Endothelial cell (in vitro differentiated cells): ENCODE measurements around the gene PTF1A. TPM values are rescaled to one million over a fixed set of nuclear protein-coding genes. Genes with fewer than 3 reads are reported as not detected.
A peak's percentile ranks its signal among the peaks of the same experiment; 100 is the strongest.

Experiments used
- DNase-seq: peaks from one replicate; pipeline ENCODE4 v3.0.0; 2021; ENCODE audit warnings: low spot score
- H3K27ac Mint-ChIP-seq: one replicate; pipeline ENCODE4 v1.8.0; 2021; ENCODE audit warnings: mixed read lengths, inconsistent platforms; ENCODE audit not compliant: unreplicated experiment
- H3K27me3 Mint-ChIP-seq: one replicate; pipeline ENCODE4 v1.8.0; 2021; ENCODE audit warnings: mild to moderate bottlenecking, moderate library complexity, mixed read lengths, inconsistent platforms; ENCODE audit not compliant: unreplicated experiment
- H3K36me3 Mint-ChIP-seq: one replicate; pipeline ENCODE4 v1.8.0; 2021; ENCODE audit warnings: mild to moderate bottlenecking, low read depth, mixed read lengths, inconsistent platforms; ENCODE audit not compliant: unreplicated experiment
- H3K4me1 Mint-ChIP-seq: one replicate; pipeline ENCODE4 v1.8.0; 2021; ENCODE audit warnings: mild to moderate bottlenecking, mixed read lengths, inconsistent platforms; ENCODE audit not compliant: unreplicated experiment
- H3K4me3 Mint-ChIP-seq: one replicate; pipeline ENCODE4 v1.8.0; 2021; ENCODE audit warnings: mild to moderate bottlenecking, mixed read lengths, inconsistent platforms; ENCODE audit not compliant: unreplicated experiment
- H3K9me3 Mint-ChIP-seq: one replicate; pipeline ENCODE4 v1.8.0; 2021; ENCODE audit warnings: mixed read lengths, inconsistent platforms; ENCODE audit not compliant: unreplicated experiment
- CTCF ChIP-seq: fragments of 200-600 bp; sonication (generic); IDR thresholded peaks from one replicate; pipeline ENCODE4 v1.5.0; 2021; ENCODE audit warnings: antibody characterized with exemption; ENCODE audit not compliant: unreplicated experiment
- long read RNA-seq: library from polyadenylated mRNA; unstranded; transcript quantifications from one replicate; pipeline ENCODE4 v2.0.0, GENCODE V29; 2020; ENCODE audit not compliant: unreplicated experiment
- total RNA-seq: library from RNA; stranded (reverse); fragmentation: NEBNext Ultra II Directional; extraction: Animal tissue kit (Norgen Biotek cat#: 25700); gene quantifications from one replicate; pipeline ENCODE4 v1.2.1, GENCODE V29; 2021; ENCODE audit not compliant: unreplicated experiment

Gene PTF1A
- not detected for total RNA-seq
- long read RNA-seq, result 0 reads

- TF ChIP-seq CTCF, result no peak
- no peak for DNase-seq
- H3K9me3 Mint-ChIP-seq, result no peaks in the 10 kb centered on the region
- peaks cover 41% of the 10 kb centered on the region for H3K27me3 Mint-ChIP-seq
- no peak within 1 kb of the TSS for H3K27ac Mint-ChIP-seq
- H3K36me3 Mint-ChIP-seq, result peaks cover 4% of the 10 kb centered on the region
- H3K4me3 Mint-ChIP-seq, result no peak within 1 kb of the TSS
- H3K4me1 Mint-ChIP-seq, result peaks cover 14% of the 10 kb centered on the region
These were observed at the start of gene PTF1A for GRCh38 chr10:23191764-23192711. Gene PTF1A (plus strand): TSS chr10:23192312. CDS start chr10:23192531, 219 bp downstream.

GRCh38 chr10:23146258-23146657, 45.9 kb upstream of the PTF1A start:
- Mint-ChIP-seq H3K4me3 (no peak overlapping the region), H3K36me3 (no peaks in the 10 kb centered on the region), H3K27ac (no peak overlapping the region), H3K9me3 (no peaks in the 10 kb centered on the region), H3K27me3 (peaks cover 3% of the 10 kb centered on the region), H3K4me1 (no peaks in the 10 kb centered on the region)
- no peak for TF ChIP-seq CTCF
- DNase-seq, result no peak

- H3K4me1 Mint-ChIP-seq, result no peaks in the 10 kb centered on the region
These were observed 45.1 kb upstream of the PTF1A start for GRCh38 chr10:23147035-23147434.

GRCh38 chr10:23148214-23148613, 43.9 kb upstream of the PTF1A start:
- DNase-seq, result no peak
- no peak overlapping the region for H3K27ac Mint-ChIP-seq
- H3K4me3 Mint-ChIP-seq, result peak overlapping the region; percentile 45
- H3K4me1 Mint-ChIP-seq, result no peaks in the 10 kb centered on the region
- peaks cover 3% of the 10 kb centered on the region for H3K27me3 Mint-ChIP-seq
- H3K9me3 Mint-ChIP-seq, result no peaks in the 10 kb centered on the region
- TF ChIP-seq CTCF, result no peak
- H3K36me3 Mint-ChIP-seq, result no peaks in the 10 kb centered on the region

More at GRCh38 chr10:23147035-23147434, 45.1 kb upstream of the PTF1A start:
- Mint-ChIP-seq H3K27me3 (peaks cover 3% of the 10 kb centered on the region), H3K4me3 (no peak overlapping the region), H3K9me3 (no peaks in the 10 kb centered on the region), H3K36me3 (no peaks in the 10 kb centered on the region), H3K27ac (no peak overlapping the region)
- no peak for DNase-seq
- no peak for TF ChIP-seq CTCF

- peaks cover 3% of the 10 kb centered on the region for H3K27me3 Mint-ChIP-seq
- no peak for TF ChIP-seq CTCF
- DNase-seq, result no peak
- no peaks in the 10 kb centered on the region for H3K36me3 Mint-ChIP-seq
- no peaks in the 10 kb centered on the region for H3K9me3 Mint-ChIP-seq
- no peaks in the 10 kb centered on the region for H3K4me1 Mint-ChIP-seq
- no peak overlapping the region for H3K27ac Mint-ChIP-seq
- H3K4me3 Mint-ChIP-seq, result no peak overlapping the region
These were observed 42.0 kb upstream of the PTF1A start for GRCh38 chr10:23150091-23150490.
